ENCODE results near the gene SYT17.

DNA sequence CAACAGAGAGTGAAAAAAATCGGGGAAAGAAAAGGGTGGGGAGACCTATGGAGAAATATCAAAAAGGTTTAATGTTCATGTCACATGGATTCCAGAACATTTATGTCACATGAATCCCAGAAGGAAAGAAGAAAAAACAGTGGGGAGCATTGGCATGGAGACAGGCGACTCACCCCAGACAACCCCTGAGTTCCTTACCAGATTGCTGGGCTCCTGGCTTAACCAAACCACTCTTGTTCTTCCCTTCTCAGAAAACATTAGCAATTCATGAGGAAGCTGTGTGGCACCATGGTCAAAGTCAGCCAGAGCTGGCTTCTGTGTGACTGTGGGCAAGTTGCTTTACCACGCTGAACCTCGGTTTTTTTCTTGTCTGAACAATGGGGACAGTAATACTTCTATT lies 67.8 kb downstream of the SYT17 start:
- TF ChIP-seq, protein P1, sequence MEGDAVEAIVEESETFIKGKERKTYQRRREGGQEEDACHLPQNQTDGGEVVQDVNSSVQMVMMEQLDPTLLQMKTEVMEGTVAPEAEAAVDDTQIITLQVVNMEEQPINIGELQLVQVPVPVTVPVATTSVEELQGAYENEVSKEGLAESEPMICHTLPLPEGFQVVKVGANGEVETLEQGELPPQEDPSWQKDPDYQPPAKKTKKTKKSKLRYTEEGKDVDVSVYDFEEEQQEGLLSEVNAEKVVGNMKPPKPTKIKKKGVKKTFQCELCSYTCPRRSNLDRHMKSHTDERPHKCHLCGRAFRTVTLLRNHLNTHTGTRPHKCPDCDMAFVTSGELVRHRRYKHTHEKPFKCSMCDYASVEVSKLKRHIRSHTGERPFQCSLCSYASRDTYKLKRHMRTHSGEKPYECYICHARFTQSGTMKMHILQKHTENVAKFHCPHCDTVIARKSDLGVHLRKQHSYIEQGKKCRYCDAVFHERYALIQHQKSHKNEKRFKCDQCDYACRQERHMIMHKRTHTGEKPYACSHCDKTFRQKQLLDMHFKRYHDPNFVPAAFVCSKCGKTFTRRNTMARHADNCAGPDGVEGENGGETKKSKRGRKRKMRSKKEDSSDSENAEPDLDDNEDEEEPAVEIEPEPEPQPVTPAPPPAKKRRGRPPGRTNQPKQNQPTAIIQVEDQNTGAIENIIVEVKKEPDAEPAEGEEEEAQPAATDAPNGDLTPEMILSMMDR (IDR thresholded peaks at IDR 0.05; ENCODE audit: low read depth, low read length), result no peak
- TF ChIP-seq POLR2A (IDR thresholded peaks at IDR 0.05; ENCODE audit: extremely low read depth, insufficient read length), result no peak
- TF ChIP-seq MYC (IDR thresholded peaks at IDR 0.05; ENCODE audit: low read depth, low read length), result no peak

Measured in NB4 (cell line).